ENCODE data around the gene DAAM1. TPM values are rescaled to one million over a fixed set of nuclear protein-coding genes. Genes with fewer than 3 reads are reported as not detected.

The DAAM1 gene
- polyA plus RNA-seq, 2 of the 4 experiments (the other 2 are of a cell fraction) = 6.8 to 10.8 TPM

DNA sequence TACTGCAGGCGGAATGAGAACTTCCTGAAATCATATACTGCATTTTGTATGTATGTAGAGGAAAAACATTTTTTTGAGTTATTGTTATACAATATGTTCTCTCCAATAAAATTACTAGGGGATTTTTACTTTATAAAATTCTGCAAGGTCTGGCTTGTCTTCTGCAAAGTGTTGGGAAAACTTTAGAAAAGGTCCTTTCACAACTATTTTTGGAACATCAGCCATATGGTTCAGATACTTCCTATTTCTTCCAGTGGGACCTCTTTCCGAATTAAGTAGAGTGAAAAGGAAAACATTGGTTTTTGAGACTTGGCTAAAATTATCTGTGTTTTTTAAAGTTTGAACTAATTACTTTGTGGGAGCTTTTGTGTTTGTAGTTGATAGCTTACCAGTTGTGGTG, 52.7 kb downstream of the DAAM1 start:
- no peak for FAIRE-seq
- CTCF ChIA-PET = interaction anchor here (1.0 kb wide), 1 partner anchor 49 kb away, joined by 3 read pairs; no protein-coding TSS in a partner anchor

DNA sequence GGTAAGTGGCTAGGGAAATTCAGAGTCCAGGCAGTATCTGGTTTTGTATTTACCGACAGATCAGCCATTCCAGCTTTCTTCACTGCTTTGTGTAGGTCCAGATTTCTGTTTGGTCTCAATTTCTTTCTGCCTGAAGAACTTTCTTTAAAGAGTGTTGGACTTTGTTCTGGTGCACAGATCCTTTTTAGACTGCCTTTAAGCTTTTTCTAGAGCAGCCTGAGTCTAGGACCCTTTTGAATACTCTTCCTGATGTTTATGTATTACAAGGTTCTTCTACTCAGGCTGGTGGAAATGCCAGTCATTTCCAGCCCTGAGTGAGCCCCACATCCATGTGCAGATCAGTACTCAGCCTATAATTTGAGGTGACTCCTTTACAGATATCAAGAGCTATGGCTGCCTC, 54.7 kb downstream of the DAAM1 start:
- ATAC-seq = no peak
- WGBS (ENCODE audit: missing lambda C conversion rate) = 83% methylated on average over 1 of the region's 1 CpG
- Histone ChIP-seq H3K4me2 (no peak overlapping the region), H3K4me3 (no peak overlapping the region), H3K9me3 (no peaks in the 10 kb centered on the region), H3K4me1 (peaks cover 5% of the 10 kb centered on the region; the same call in 1 of the 3 replicates), H3K27ac (no peak overlapping the region)
- POLR2A ChIA-PET = no interaction called here
- CTCF ChIA-PET = no interaction called here
- no peak for TF ChIP-seq JUNB (IDR thresholded peaks at IDR 0.05)
- TF ChIP-seq NPAS2 (CRISPR knock-in tag; IDR thresholded peaks at IDR 0.05; ENCODE audit: borderline replicate concordance) = no peak
- TF ChIP-seq POLR2A (IDR thresholded peaks at IDR 0.05; ENCODE audit: low read length) = no peak
- TF ChIP-seq TFCP2L1 (CRISPR knock-in tag; IDR thresholded peaks at IDR 0.05) = no peak
- TF ChIP-seq, protein P1, sequence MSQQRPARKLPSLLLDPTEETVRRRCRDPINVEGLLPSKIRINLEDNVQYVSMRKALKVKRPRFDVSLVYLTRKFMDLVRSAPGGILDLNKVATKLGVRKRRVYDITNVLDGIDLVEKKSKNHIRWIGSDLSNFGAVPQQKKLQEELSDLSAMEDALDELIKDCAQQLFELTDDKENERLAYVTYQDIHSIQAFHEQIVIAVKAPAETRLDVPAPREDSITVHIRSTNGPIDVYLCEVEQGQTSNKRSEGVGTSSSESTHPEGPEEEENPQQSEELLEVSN (IDR thresholded peaks at IDR 0.05; ENCODE audit: borderline replicate concordance, low read depth) = no peak
- TF ChIP-seq CHD4 (IDR thresholded peaks at IDR 0.05; ENCODE audit: borderline replicate concordance) = no peak
- TF ChIP-seq EHF (CRISPR knock-in tag; IDR thresholded peaks at IDR 0.05) = no peak
- TF ChIP-seq ZC3H11A (IDR thresholded peaks at IDR 0.05) = no peak
- no peak for TF ChIP-seq MAFK (IDR thresholded peaks at IDR 0.05; ENCODE audit: partially characterized antibody)
- no peak for TF ChIP-seq MAZ (IDR thresholded peaks at IDR 0.05; ENCODE audit: borderline replicate concordance, low read depth, low read length)
- TF ChIP-seq GATA3 (IDR thresholded peaks at IDR 0.05; ENCODE audit: borderline replicate concordance) = no peak
- TF ChIP-seq RNF2 (IDR thresholded peaks at IDR 0.05; ENCODE audit: borderline replicate concordance, low read depth) = no peak
- TF ChIP-seq ZSCAN20 (CRISPR knock-in tag; IDR thresholded peaks at IDR 0.05) = no peak
- TF ChIP-seq ESRRA (IDR thresholded peaks at IDR 0.05; ENCODE audit: borderline replicate concordance, low read length) = no peak
- no peak for FAIRE-seq
- DNase-seq (ENCODE audit: low read depth in 1 of 2, low spot score in 1 of 2) = no peak

More for the DNA sequence above, 52.7 kb downstream of the DAAM1 start:
- H3K4me2 ChIP-seq = no peak overlapping the region
- H3K9me3 ChIP-seq = no peaks in the 10 kb centered on the region
- 80% methylated on average over 2 of the region's 2 CpGs for WGBS (ENCODE audit: missing lambda C conversion rate)
- H3K4me1 ChIP-seq = no peaks in the 10 kb centered on the region
- ATAC-seq (no peak), DNase-seq (ENCODE audit: low read depth in 1 of 2, low spot score in 1 of 2) (no peak)
- no peak overlapping the region for H3K27ac ChIP-seq
- TF ChIP-seq, protein P2, sequence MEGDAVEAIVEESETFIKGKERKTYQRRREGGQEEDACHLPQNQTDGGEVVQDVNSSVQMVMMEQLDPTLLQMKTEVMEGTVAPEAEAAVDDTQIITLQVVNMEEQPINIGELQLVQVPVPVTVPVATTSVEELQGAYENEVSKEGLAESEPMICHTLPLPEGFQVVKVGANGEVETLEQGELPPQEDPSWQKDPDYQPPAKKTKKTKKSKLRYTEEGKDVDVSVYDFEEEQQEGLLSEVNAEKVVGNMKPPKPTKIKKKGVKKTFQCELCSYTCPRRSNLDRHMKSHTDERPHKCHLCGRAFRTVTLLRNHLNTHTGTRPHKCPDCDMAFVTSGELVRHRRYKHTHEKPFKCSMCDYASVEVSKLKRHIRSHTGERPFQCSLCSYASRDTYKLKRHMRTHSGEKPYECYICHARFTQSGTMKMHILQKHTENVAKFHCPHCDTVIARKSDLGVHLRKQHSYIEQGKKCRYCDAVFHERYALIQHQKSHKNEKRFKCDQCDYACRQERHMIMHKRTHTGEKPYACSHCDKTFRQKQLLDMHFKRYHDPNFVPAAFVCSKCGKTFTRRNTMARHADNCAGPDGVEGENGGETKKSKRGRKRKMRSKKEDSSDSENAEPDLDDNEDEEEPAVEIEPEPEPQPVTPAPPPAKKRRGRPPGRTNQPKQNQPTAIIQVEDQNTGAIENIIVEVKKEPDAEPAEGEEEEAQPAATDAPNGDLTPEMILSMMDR (IDR thresholded peaks at IDR 0.05) = no peak
- no peak for TF ChIP-seq HOXA7 (CRISPR knock-in tag; IDR thresholded peaks at IDR 0.05)
- TF ChIP-seq HOXB5 (CRISPR knock-in tag; IDR thresholded peaks at IDR 0.05) = no peak
- no peak for TF ChIP-seq NPAS2 (CRISPR knock-in tag; IDR thresholded peaks at IDR 0.05; ENCODE audit: borderline replicate concordance)
- no peak for TF ChIP-seq JUN (IDR thresholded peaks at IDR 0.05)
- TF ChIP-seq CHD2 (IDR thresholded peaks at IDR 0.05; ENCODE audit: low read length, partially characterized antibody) = no peak
- TF ChIP-seq CEBPB (IDR thresholded peaks at IDR 0.05) = no peak
- TF ChIP-seq, protein P3, sequence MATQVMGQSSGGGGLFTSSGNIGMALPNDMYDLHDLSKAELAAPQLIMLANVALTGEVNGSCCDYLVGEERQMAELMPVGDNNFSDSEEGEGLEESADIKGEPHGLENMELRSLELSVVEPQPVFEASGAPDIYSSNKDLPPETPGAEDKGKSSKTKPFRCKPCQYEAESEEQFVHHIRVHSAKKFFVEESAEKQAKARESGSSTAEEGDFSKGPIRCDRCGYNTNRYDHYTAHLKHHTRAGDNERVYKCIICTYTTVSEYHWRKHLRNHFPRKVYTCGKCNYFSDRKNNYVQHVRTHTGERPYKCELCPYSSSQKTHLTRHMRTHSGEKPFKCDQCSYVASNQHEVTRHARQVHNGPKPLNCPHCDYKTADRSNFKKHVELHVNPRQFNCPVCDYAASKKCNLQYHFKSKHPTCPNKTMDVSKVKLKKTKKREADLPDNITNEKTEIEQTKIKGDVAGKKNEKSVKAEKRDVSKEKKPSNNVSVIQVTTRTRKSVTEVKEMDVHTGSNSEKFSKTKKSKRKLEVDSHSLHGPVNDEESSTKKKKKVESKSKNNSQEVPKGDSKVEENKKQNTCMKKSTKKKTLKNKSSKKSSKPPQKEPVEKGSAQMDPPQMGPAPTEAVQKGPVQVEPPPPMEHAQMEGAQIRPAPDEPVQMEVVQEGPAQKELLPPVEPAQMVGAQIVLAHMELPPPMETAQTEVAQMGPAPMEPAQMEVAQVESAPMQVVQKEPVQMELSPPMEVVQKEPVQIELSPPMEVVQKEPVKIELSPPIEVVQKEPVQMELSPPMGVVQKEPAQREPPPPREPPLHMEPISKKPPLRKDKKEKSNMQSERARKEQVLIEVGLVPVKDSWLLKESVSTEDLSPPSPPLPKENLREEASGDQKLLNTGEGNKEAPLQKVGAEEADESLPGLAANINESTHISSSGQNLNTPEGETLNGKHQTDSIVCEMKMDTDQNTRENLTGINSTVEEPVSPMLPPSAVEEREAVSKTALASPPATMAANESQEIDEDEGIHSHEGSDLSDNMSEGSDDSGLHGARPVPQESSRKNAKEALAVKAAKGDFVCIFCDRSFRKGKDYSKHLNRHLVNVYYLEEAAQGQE (IDR thresholded peaks at IDR 0.05) = no peak
- TF ChIP-seq KDM1A (IDR thresholded peaks at IDR 0.05; ENCODE audit: low read depth) = no peak
- TF ChIP-seq FOSB (CRISPR knock-in tag; IDR thresholded peaks at IDR 0.05) = no peak
- TF ChIP-seq JUNB (IDR thresholded peaks at IDR 0.05) = no peak
- no peak for TF ChIP-seq CBX2 (IDR thresholded peaks at IDR 0.05; ENCODE audit: borderline replicate concordance, low read depth)
- no peak for TF ChIP-seq ESRRA (IDR thresholded peaks at IDR 0.05; ENCODE audit: borderline replicate concordance, low read length)
- no peak for TF ChIP-seq SREBF2 (IDR thresholded peaks at IDR 0.05)
- no peak for TF ChIP-seq RCOR1 (IDR thresholded peaks at IDR 0.05; ENCODE audit: low read depth, low read length)
- TF ChIP-seq POLR2AphosphoS2 (conservative IDR thresholded peaks at IDR 0.05; ENCODE audit: low read length) = no peak
- TF ChIP-seq RFX5 (IDR thresholded peaks at IDR 0.05) = no peak
- TF ChIP-seq, protein P4, sequence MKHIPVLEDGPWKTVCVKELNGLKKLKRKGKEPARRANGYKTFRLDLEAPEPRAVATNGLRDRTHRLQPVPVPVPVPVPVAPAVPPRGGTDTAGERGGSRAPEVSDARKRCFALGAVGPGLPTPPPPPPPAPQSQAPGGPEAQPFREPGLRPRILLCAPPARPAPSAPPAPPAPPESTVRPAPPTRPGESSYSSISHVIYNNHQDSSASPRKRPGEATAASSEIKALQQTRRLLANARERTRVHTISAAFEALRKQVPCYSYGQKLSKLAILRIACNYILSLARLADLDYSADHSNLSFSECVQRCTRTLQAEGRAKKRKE (CRISPR knock-in tag; IDR thresholded peaks at IDR 0.05; ENCODE audit: low read depth) = no peak
- POLR2A ChIA-PET = no interaction called here
- H3K4me3 ChIP-seq = no peak overlapping the region

Data from A549 (cell line).